GM13976 (cell line): ENCODE measurements around the gene SLC6A6.

ENCODE experiments used
- DNase-seq: peaks from one replicate; pipeline ENCODE4 v3.0.0; 2012; ENCODE audit warnings: low spot score
- CTCF ChIP-seq: IDR thresholded peaks from 2 replicates; pipeline ENCODE4 v1.5.1; 2012; ENCODE audit warnings: borderline replicate concordance, mild to moderate bottlenecking; ENCODE audit not compliant: insufficient read depth; ENCODE audit errors: extremely low read depth, missing control alignments, control extremely low read depth
- in situ Hi-C: fragments of 300-500 bp; cut with MboI; formaldehyde crosslinking; loops from one replicate; pipeline ENCODE4 v1.12.0; 2022; ENCODE audit warnings: low sequenced_read_pairs, mixed read lengths, inconsistent platforms; ENCODE audit not compliant: unreplicated experiment

The SLC6A6 gene

GRCh38 chr3:14460342-14461005 is 58.1 kb downstream of the SLC6A6 start:
- DNase-seq: no peak
- in situ Hi-C loops: no loop called here

GRCh38 chr3:14461006-14461747 is 58.8 kb downstream of the SLC6A6 start:
- TF ChIP-seq CTCF: no peak
- in situ Hi-C loops: no loop called here
- DNase-seq: no peak

More at GRCh38 chr3:14460342-14461005, 58.1 kb downstream of the SLC6A6 start:
- no peak for TF ChIP-seq CTCF

GRCh38 chr3:14461748-14462324 is 59.4 kb downstream of the SLC6A6 start:
- DNase-seq: peak; percentile 80
- in situ Hi-C loops: no loop called here
- peak; percentile 85 for TF ChIP-seq CTCF

GRCh38 chr3:14462738-14463137 is 60.3 kb downstream of the SLC6A6 start:
- no peak for TF ChIP-seq CTCF
- DNase-seq: no peak
- in situ Hi-C loops: no loop called here

- DNase-seq: no peak
- no peak for TF ChIP-seq CTCF
- in situ Hi-C loops: no loop called here
Observed at GRCh38 chr3:14463330-14464140, 61.1 kb downstream of the SLC6A6 start.

- in situ Hi-C loops: no loop called here
- no peak for TF ChIP-seq CTCF
- DNase-seq: no peak
Observed at GRCh38 chr3:14464141-14464465, 61.7 kb downstream of the SLC6A6 start.
